GM19099 (cell line): ENCODE measurements around the gene CACNB4.

ENCODE experiments used
- POLR2A ChIP-seq: IDR thresholded peaks from 3 replicates; pipeline ENCODE4 v1.6.1; 2011; ENCODE audit warnings: low read depth; ENCODE audit not compliant: insufficient read length; ENCODE audit errors: extremely low read depth

The CACNB4 gene

GRCh38 chr2:151946250-151946884 is 152.5 kb downstream of the CACNB4 start:
- no peak for TF ChIP-seq POLR2A

GRCh38 chr2:151945602-151946001 is 153.2 kb downstream of the CACNB4 start:
- TF ChIP-seq POLR2A = no peak

DNA sequence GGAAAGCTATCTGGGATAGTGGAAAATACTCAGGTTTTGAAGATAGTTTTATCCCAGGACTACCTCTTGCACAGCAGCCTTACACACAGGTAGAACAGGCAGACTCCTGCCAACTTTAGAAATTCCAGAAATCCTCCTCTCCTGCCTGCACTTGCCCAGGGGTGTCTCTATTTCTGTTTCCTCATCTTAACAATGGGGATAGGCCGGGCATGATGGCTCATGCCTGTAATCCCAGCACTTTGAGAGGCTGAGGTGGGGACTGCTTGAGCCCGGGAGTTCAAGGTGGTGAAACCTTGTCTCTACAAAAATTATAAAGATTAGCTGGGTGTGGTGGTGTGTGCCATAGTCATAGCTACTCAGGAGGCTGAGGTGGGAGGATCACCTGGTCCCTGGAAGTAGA is 153.7 kb downstream of the CACNB4 start:
- no peak for TF ChIP-seq POLR2A

DNA sequence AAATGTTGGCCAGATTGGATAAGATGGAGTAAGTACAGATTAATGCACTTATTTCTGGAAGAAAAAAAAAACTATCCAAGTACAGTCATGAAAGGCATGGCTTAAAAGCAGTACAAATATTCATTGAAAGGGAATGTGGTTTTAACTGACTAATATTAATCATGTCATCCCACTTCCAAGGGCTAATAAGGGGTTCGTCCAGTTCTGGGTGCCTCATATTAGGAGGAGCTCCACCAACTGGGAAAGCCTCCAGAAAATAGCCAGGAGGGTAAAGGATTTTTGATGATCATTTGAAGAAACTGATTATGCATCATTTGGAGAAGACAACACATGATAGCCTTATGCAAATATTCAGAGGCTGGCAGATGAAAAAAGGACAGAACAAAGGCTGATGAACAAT is 155.4 kb downstream of the CACNB4 start:
- no peak for TF ChIP-seq POLR2A

- no peak for TF ChIP-seq POLR2A
Measured at GRCh38 chr2:151937966-151938365, 160.9 kb downstream of the CACNB4 start.

- no peak for TF ChIP-seq POLR2A
Measured at GRCh38 chr2:151936626-151937025, 162.2 kb downstream of the CACNB4 start.

GRCh38 chr2:151933266-151933804 is 165.5 kb downstream of the CACNB4 start:
- no peak for TF ChIP-seq POLR2A

DNA sequence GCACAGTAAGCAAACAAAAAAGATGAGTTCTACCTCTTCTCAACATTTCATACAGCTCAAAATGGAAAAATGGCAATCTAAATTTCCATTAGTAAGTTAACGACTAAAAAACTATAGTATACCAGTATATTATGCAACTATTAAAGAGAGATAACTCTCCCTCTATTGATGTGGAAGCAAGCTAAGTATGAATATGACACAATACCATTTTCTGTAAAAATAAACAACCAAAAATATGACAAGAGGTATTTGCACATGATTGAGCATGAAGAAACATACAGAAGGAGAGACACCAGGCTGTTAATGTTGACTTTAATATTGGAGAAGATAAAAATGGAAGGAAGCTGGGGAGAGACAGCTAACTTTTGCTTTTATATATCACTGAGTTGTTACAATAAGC is 167.1 kb downstream of the CACNB4 start:
- TF ChIP-seq POLR2A = no peak

GRCh38 chr2:151931030-151931611 is 167.7 kb downstream of the CACNB4 start:
- no peak for TF ChIP-seq POLR2A

DNA sequence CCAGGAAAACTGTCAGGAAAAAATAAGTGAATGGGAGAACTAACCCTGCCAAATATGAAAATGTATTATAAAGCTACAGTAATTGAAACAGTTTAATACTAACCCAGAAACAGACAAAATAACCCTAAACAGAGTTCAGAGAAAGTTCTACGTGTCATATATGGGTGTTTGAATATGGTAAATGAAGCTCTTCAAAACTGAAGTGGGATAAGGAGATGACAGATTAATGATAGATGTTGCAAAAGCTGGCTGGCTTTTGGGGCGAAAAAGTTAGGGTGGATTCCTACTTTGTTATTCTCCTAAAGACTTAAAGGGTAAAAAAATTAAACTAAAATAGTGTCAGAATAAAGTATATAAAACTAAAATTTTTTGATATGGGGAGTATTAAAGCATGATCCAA is 168.8 kb downstream of the CACNB4 start:
- TF ChIP-seq POLR2A = no peak

DNA sequence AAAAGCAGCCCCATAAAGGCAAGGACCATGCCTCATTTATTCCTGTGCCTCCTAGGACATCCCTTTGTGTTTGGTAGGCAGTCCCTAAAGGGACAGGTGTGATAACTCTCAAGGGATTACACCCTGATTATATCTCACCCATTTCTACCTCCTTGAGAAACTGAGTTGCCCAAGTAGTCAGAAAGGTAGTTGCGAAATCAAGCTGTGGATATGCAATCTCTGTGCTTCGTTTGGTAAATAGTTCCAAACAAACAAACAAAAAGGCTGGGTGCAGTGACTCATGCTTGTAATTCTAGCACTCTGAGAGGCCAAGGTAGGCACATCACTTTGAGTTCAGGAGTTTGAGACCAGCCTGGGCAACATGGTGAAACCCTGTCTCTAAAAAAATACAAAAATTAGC is 170.5 kb downstream of the CACNB4 start:
- no peak for TF ChIP-seq POLR2A

DNA sequence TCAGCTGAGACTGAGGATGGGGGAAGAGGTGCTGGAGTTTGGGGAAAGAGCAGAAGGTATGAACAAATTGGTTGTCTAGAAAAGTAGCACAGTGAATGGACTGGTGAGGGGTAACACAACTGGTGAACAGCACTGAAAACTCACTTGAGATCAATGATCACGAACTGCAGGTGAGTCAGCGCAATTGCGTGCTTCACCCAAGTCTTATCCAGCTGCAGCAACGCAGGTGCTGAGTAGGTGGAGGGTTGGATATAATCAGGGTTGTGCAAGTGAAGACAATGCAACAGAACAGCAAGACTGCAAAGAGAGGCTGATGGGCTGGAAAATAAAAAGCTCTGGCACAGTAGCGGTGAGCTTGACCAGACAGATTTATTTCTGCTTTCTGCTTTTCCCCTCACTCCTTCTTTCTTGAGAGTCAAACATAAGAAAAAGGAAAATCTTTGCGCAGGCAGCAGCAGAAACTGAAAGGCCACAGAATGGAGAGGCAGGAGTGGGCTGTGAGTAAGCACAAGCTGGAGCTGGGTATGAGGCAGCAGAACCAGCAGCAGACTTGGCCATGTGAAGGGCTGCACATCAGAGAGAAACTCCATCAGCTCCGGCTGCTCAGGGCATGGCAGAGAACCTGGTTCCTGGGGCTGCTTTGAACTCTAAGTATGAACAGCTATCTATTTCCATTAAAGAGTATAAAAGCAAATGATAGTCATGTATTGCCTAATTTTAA is 171.2 kb downstream of the CACNB4 start:
- TF ChIP-seq POLR2A = no peak

DNA sequence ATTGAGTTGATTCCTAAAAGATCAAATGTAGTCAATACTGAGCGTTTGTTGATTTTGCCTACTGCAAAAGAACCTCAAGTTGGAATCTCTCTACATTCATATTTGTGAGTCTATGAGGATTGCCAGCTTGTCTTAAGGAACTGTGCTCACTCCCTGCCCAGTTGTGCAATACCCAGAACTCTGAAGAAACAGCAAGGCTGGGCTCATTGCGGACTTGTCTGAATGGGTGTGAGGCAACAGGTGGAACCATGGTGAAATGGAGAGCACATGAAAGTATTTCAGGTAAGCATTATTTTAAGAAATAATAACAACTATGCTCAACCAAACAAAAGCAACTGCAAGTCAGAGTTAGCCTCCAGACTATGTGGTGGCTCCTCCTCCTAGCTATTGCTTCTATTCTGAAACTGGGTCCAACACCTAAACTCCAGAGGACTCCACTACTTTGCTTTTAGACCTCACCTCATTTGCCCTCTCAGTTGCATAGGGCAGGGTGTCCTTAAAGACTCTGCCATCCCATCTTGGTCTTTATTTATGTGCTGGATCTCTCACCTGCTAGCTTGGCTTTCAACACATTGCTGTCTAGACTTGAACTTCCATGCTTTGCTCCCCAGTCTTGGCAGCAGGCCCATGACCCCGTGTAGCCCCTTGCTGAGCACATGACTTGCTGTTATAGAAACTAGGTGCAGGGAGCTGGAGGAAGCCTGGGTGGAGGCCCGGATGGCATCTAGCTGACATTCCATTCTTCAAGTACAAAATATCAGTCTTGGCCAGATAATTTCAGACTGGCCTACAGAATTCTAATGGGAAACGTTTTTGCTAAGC is 175.8 kb downstream of the CACNB4 start:
- no peak for TF ChIP-seq POLR2A

- no peak for TF ChIP-seq POLR2A
Measured at GRCh38 chr2:151919786-151920185, 179.1 kb downstream of the CACNB4 start.

GRCh38 chr2:151918308-151918707 is 180.5 kb downstream of the CACNB4 start:
- TF ChIP-seq POLR2A = no peak

GRCh38 chr2:151916632-151917031 is 182.2 kb downstream of the CACNB4 start:
- TF ChIP-seq POLR2A = no peak
